Activated CD4-positive, alpha-beta T cell treated with anti-CD3 and anti-CD28 coated beads for 36 hours (primary cell): Measurements from ENCODE around the gene CLCA4. TPM values are rescaled to one million over a fixed set of nuclear protein-coding genes. Genes with fewer than 3 reads are reported as not detected.

Experiments
- ATAC-seq: fragments of 200-7000 bp; cut with Tn5 transposase; one replicate; pipeline ENCODE4 v1.10.0; 2021; ENCODE audit warnings: mild to moderate bottlenecking, moderate library complexity
- CTCF ChIA-PET: fragments of 350-600 bp; sonication (Branson Sonifier 250); formaldehyde crosslinking; loops from one replicate; lab custom pipeline; 2021; ENCODE audit warnings: antibody characterized with exemption; lab: Charles Lee
- POLR2A ChIA-PET: fragments of 350-600 bp; sonication (Branson Sonifier 250); formaldehyde crosslinking; loops from one replicate; lab custom pipeline; 2021; ENCODE audit warnings: antibody characterized with exemption, inconsistent platforms; lab: Charles Lee
- DNase-seq: peaks from one replicate; pipeline ENCODE4 v3.0.0-alpha.2; 2020
- H3K27ac Mint-ChIP-seq: one replicate; pipeline ENCODE4 v1.8.0; 2021; ENCODE audit warnings: mixed read lengths
- H3K27me3 Mint-ChIP-seq: one replicate; pipeline ENCODE4 v1.8.0; 2021; ENCODE audit warnings: mixed read lengths
- H3K36me3 Mint-ChIP-seq: one replicate; pipeline ENCODE4 v1.8.0; 2021; ENCODE audit warnings: low read depth, mixed read lengths
- H3K4me1 Mint-ChIP-seq: one replicate; pipeline ENCODE4 v1.8.0; 2021; ENCODE audit warnings: mixed read lengths
- H3K4me3 Mint-ChIP-seq: one replicate; pipeline ENCODE4 v1.8.0; 2021; ENCODE audit warnings: mild to moderate bottlenecking, moderate library complexity, mixed read lengths
- H3K9me3 Mint-ChIP-seq: one replicate; pipeline ENCODE4 v1.8.0; 2021; ENCODE audit warnings: low read depth, mixed read lengths
- intact Hi-C, 2 experiments: fragments of 100-400 bp; cut with DNase I in 1 of 2; cut with micrococcal nuclease in 1 of 2; formaldehyde crosslinking; loops; one replicate each; pipeline versions ENCODE4 v1.14.2 to v1.15.1; 2022 to 2024; cut with DNase I, micrococcal nuclease
- total RNA-seq, 2 experiments: library from RNA; stranded (reverse); gene quantifications; one replicate each; pipeline ENCODE4 v1.2.3, GENCODE V29; 2021

CLCA4 gene
- total RNA-seq, 2 experiments from 2014 or later = not detected

DNA sequence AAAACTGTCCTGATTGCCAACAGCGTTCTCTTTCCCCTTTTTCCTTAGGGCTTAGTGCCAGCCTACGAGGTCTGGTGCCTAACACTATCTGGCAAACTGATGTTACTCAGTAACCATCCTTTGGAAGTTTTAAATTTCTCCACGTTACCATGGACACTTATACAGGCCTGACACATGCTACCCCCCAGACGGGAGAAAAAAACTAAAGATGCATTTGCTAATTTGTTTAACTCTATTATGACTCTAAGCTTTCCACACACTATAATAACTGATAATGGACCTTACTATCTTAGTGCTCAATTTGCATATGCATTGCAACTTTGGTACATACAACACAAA, 41.3 kb upstream of the CLCA4 start:
- H3K27ac Mint-ChIP-seq = no peak overlapping the region
- intact Hi-C loops = loop anchor here in 1 of 2 experiments (10.0 kb wide), 1 partner anchor 579 kb away; no protein-coding TSS in a partner anchor
- ChIA-PET POLR2A (no interaction called here), CTCF (interaction anchor here (0.5 to 3.5 kb wide), 10 partner anchors 12 to 432 kb away, joined by 3 to 18 read pairs (median 3); no protein-coding TSS in a partner anchor)
- DNase-seq = no peak
- H3K4me3 Mint-ChIP-seq = no peak overlapping the region
- H3K27me3 Mint-ChIP-seq = peaks cover 7% of the 10 kb centered on the region
- H3K36me3 Mint-ChIP-seq = no peaks in the 10 kb centered on the region
- peaks cover 5% of the 10 kb centered on the region for H3K4me1 Mint-ChIP-seq
- no peak for ATAC-seq
- H3K9me3 Mint-ChIP-seq = no peaks in the 10 kb centered on the region

DNA sequence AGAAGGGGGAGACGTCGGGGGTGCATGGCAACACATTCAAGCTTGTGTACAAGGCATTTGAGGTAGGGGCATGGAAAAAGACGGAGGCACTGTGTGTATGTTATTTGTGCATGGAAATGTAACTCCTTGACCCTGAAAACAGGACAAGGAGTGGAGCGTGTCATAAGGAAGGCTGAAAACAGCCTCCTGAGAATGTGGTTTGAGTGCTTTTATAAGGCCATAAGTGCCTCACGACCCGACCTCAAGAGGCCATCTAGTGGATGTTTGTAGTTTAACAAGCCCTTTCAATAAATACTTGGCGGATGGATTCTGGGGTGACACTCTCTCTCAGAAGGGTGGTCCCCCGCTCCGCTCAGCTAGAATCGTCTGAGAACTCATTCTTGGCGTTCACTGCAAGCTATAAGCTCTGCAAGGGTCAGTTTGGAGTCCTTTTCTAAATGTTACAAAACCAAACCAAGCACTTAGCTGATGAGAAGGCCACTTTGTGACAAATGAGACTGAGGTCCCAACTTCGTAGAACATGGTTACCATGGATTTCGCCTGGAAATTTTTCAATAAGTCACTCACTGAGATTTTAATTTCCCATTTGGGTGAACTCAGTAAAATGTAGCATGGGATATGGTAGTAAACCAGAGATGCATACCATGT, 38.8 kb upstream of the CLCA4 start:
- POLR2A ChIA-PET = no interaction called here
- ATAC-seq = no peak
- H3K27me3 Mint-ChIP-seq = peaks cover 7% of the 10 kb centered on the region
- CTCF ChIA-PET = interaction anchor here (0.5 to 3.2 kb wide), 16 partner anchors 9 to 197 kb away, joined by 3 to 11 read pairs (median 4); partner anchors contain the start of genes CLCA2, ODF2L and SH3GLB1
- H3K4me3 Mint-ChIP-seq = no peak overlapping the region
- H3K36me3 Mint-ChIP-seq = no peaks in the 10 kb centered on the region
- no peaks in the 10 kb centered on the region for H3K9me3 Mint-ChIP-seq
- peak; percentile 20 for DNase-seq
- intact Hi-C loops = loop anchor here in 1 of 2 experiments (10.0 kb wide), 1 partner anchor 577 kb away; no protein-coding TSS in a partner anchor
- no peaks in the 10 kb centered on the region for H3K4me1 Mint-ChIP-seq
- no peak overlapping the region for H3K27ac Mint-ChIP-seq

GRCh38 chr1:86508583-86508969, 38.3 kb upstream of the CLCA4 start:
- intact Hi-C loops = loop anchor here in 1 of 2 experiments (10.0 kb wide), 1 partner anchor 576 kb away; no protein-coding TSS in a partner anchor
- ChIA-PET CTCF (interaction anchor here (0.6 to 3.2 kb wide), 15 partner anchors 9 to 196 kb away, joined by 3 to 11 read pairs (median 4); partner anchors contain the start of genes CLCA2 and SH3GLB1), POLR2A (no interaction called here)
- no peak for ATAC-seq
- H3K27ac Mint-ChIP-seq = no peak overlapping the region
- no peak overlapping the region for H3K4me3 Mint-ChIP-seq
- H3K36me3 Mint-ChIP-seq = no peaks in the 10 kb centered on the region
- no peaks in the 10 kb centered on the region for H3K4me1 Mint-ChIP-seq
- no peaks in the 10 kb centered on the region for H3K9me3 Mint-ChIP-seq
- DNase-seq = no peak
- peaks cover 7% of the 10 kb centered on the region for H3K27me3 Mint-ChIP-seq

GRCh38 chr1:86515597-86515996, 31.3 kb upstream of the CLCA4 start:
- Mint-ChIP-seq H3K4me3 (no peak overlapping the region), H3K36me3 (no peaks in the 10 kb centered on the region), H3K27me3 (peaks cover 3% of the 10 kb centered on the region), H3K9me3 (no peaks in the 10 kb centered on the region), H3K27ac (no peak overlapping the region), H3K4me1 (no peaks in the 10 kb centered on the region)
- DNase-seq (no peak), ATAC-seq (no peak)
- POLR2A ChIA-PET = no interaction called here
- CTCF ChIA-PET = interaction anchor here (0.7 to 5.0 kb wide), 4 partner anchors 11 to 229 kb away, joined by 3 to 37 read pairs (median 3); no protein-coding TSS in a partner anchor
- intact Hi-C loops = no loop called here

DNA sequence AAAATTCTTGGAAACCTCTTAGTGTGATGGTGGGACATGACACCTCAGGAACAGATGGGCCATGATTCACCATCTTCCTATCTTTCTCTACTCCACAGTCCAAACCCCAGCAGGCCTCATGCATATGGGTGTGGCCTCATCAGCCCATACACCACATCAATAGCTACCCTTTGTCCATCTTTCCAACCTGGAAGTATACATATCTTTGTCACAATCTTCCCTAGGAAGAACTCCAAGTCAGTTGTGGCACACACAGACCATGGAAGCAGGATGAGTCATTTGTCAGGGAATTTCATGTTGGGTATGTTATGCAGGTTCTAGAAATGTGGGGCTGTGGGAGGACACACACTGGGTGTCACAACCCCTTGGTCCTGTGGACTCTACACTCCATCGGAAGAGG, 30.5 kb upstream of the CLCA4 start:
- ChIA-PET POLR2A (no interaction called here), CTCF (interaction anchor here (0.8 to 5.0 kb wide), 3 partner anchors 12 to 15 kb away, joined by 3 to 37 read pairs (median 4); no protein-coding TSS in a partner anchor)
- no peak overlapping the region for H3K27ac Mint-ChIP-seq
- no peak overlapping the region for H3K4me3 Mint-ChIP-seq
- intact Hi-C loops = no loop called here
- H3K9me3 Mint-ChIP-seq = no peaks in the 10 kb centered on the region
- H3K4me1 Mint-ChIP-seq = no peaks in the 10 kb centered on the region
- peaks cover 3% of the 10 kb centered on the region for H3K27me3 Mint-ChIP-seq
- DNase-seq (no peak), ATAC-seq (no peak)
- no peaks in the 10 kb centered on the region for H3K36me3 Mint-ChIP-seq

DNA sequence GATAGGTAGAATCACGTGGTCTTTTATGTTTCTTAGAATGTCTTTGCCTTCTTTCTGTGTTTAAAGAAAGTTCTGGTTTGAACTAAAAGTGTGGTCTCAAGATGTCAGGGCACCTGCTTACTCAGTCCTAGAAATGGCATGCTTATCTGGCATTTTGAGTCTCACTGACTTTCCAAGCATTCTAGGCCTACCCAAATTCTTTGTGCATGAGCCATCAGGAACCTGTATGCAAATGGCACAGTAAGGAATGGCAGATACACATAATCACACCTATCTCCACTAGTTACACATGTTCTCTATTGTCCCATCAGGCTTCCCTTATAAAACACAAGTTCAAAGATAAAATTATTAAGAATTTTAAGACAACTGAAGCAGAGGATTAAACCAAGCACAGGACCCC, 29.5 kb upstream of the CLCA4 start:
- no peak overlapping the region for H3K4me3 Mint-ChIP-seq
- ChIA-PET CTCF (interaction anchor here (0.8 to 5.0 kb wide), 3 partner anchors 9 to 16 kb away, joined by 4 to 37 read pairs (median 6); no protein-coding TSS in a partner anchor), POLR2A (no interaction called here)
- no peaks in the 10 kb centered on the region for H3K36me3 Mint-ChIP-seq
- ATAC-seq = no peak
- DNase-seq = no peak
- peaks cover 3% of the 10 kb centered on the region for H3K27me3 Mint-ChIP-seq
- no peak overlapping the region for H3K27ac Mint-ChIP-seq
- H3K9me3 Mint-ChIP-seq = no peaks in the 10 kb centered on the region
- intact Hi-C loops = no loop called here
- no peaks in the 10 kb centered on the region for H3K4me1 Mint-ChIP-seq

DNA sequence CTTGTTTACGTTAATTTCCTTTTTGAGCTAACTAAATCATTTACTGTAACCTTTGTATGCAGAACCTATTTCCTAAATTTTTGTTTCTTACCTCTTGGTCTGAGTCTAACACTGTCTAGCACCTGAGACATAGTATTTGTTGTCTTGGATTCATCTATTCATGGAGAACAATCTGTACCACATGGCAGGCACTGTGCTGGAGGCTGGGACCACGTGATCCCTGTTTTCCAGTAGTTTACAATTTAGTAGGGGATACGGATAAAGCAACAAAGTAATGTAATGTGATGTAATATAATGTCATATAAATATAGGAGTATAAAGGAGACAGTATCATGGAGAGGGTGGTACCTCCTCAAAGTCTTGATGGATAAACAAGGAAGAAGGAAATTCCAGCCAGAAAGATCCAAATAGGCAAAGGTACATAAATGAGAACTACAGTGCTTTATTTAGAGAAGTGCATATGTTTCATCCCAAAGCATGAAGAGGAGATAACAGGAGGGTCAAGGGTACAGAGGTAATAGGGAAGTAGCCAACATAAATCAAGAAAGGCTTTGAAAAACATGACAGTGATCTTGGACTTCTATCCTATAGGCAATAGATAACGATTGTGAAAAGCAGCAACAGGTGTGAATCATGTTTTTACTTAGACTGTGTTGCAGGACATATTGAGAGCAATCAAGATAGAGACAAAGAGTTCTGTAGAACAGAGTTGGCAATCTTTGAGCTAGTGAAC, 25.9 kb upstream of the CLCA4 start:
- Mint-ChIP-seq H3K27me3 (peaks cover 3% of the 10 kb centered on the region), H3K9me3 (no peaks in the 10 kb centered on the region), H3K36me3 (no peaks in the 10 kb centered on the region), H3K27ac (no peak overlapping the region), H3K4me3 (no peak overlapping the region), H3K4me1 (no peaks in the 10 kb centered on the region)
- POLR2A ChIA-PET = no interaction called here
- intact Hi-C loops = no loop called here
- no peak for ATAC-seq
- CTCF ChIA-PET = interaction anchor here (1.0 kb wide), 1 partner anchor 21 kb away, joined by 4 read pairs; no protein-coding TSS in a partner anchor
- no peak for DNase-seq

GRCh38 chr1:86521522-86521891, 25.4 kb upstream of the CLCA4 start:
- POLR2A ChIA-PET = no interaction called here

DNA sequence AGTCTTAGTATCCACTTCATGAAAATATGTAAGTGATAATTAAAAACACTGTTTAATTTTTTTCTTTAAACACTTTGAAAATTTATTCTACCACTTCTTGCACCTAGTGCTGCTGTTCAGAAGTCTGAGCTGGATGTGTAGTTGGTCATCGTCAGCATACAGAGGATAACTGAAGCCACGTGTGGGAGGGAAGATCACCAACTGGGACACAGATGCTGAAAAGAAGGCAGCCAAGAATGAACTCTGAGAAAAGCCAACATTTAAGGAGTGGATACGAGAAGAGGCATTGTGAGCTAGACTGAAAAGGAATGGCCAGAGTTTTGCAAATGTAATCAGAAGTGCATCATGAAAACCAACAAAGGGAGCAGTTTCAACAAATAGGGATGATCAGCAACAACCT, 24.6 kb upstream of the CLCA4 start:
- intact Hi-C loops = no loop called here
- Mint-ChIP-seq H3K4me3 (no peak overlapping the region), H3K9me3 (no peaks in the 10 kb centered on the region), H3K27ac (no peak overlapping the region), H3K36me3 (no peaks in the 10 kb centered on the region), H3K27me3 (peaks cover 3% of the 10 kb centered on the region), H3K4me1 (no peaks in the 10 kb centered on the region)
- ChIA-PET POLR2A (no interaction called here), CTCF (interaction anchor here (0.6 to 1.0 kb wide), 3 partner anchors 9 to 22 kb away, joined by 3 to 5 read pairs (median 4); no protein-coding TSS in a partner anchor)
- ATAC-seq (no peak), DNase-seq (no peak)

More at GRCh38 chr1:86521522-86521891, 25.4 kb upstream of the CLCA4 start:
- Mint-ChIP-seq H3K27ac (no peak overlapping the region), H3K4me3 (no peak overlapping the region), H3K4me1 (no peaks in the 10 kb centered on the region), H3K36me3 (no peaks in the 10 kb centered on the region), H3K27me3 (peaks cover 3% of the 10 kb centered on the region), H3K9me3 (no peaks in the 10 kb centered on the region)
- no peak for DNase-seq
- no peak for ATAC-seq
- intact Hi-C loops = no loop called here
- CTCF ChIA-PET = interaction anchor here (0.6 to 1.0 kb wide), 3 partner anchors 9 to 21 kb away, joined by 3 to 5 read pairs (median 4); no protein-coding TSS in a partner anchor

DNA sequence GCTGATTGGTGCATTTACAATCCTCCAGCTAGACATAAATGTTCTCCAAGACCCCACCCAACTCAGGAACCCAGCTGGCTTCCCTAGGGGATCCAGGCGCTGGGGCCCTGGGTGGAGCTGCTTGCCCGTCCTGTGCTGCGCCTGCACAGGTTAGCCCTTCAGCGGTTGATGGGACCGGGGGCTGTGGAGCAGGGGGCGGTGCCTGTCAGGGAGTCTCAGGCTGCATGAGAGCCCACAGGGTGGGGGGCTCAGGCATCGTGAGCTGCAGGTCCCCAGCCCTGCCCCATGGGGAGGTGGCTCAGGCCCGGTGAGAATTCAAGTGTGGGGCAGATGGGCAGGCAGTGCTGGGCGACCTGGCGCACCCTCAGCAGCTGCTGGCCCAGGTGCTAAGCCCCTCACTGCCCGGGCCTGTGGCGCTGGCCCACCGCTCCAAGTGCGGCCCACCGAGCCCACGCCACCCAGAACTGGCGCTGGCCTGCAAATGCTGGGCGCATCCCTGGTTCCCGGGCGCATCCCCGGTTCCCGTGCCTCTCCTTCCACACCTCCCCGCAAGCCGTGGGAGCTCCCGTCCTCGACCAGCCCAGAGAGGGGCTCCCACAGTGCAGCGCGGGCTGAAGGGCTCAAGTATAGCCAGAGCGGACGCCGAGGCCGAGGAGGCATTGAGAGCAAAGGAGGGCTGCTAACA, 23.1 kb upstream of the CLCA4 start:
- no peak for DNase-seq
- H3K36me3 Mint-ChIP-seq = no peaks in the 10 kb centered on the region
- peaks cover 6% of the 10 kb centered on the region for H3K27me3 Mint-ChIP-seq
- ATAC-seq = no peak
- intact Hi-C loops = no loop called here
- H3K27ac Mint-ChIP-seq = no peak overlapping the region
- ChIA-PET POLR2A (no interaction called here), CTCF (interaction anchor here (0.8 to 1.4 kb wide), 2 partner anchors 15 to 19 kb away, joined by 3 read pairs; no protein-coding TSS in a partner anchor)
- no peaks in the 10 kb centered on the region for H3K4me1 Mint-ChIP-seq
- no peaks in the 10 kb centered on the region for H3K9me3 Mint-ChIP-seq
- H3K4me3 Mint-ChIP-seq = no peak overlapping the region

- Mint-ChIP-seq H3K27ac (no peak overlapping the region), H3K9me3 (no peaks in the 10 kb centered on the region), H3K27me3 (peaks cover 3% of the 10 kb centered on the region), H3K36me3 (no peaks in the 10 kb centered on the region), H3K4me3 (no peak overlapping the region), H3K4me1 (no peaks in the 10 kb centered on the region)
- ATAC-seq = no peak
- DNase-seq = no peak
- ChIA-PET POLR2A (no interaction called here), CTCF (interaction anchor here (1.6 kb wide), 1 partner anchor 147 kb away, joined by 4 read pairs; no protein-coding TSS in a partner anchor)
- intact Hi-C loops = no loop called here
These were observed 19.6 kb upstream of the CLCA4 start for GRCh38 chr1:86527306-86527705.
